H1 (cell line): Measurements from ENCODE around the gene MYNN.

Experiments used
- CBX5 ChIP-seq: fragments of 300-800, 300-1000 bp; sonication (generic); IDR thresholded peaks from 2 replicates; pipeline ENCODE4 v1.7.1; 2016; ENCODE audit warnings: antibody characterized with exemption, low read length, low read depth
- CTCF ChIP-seq, 3 experiments: IDR thresholded peaks; 1 replicate in 2 of 3; 2 replicates in 1 of 3; pipeline versions ENCODE4 v1.5.1 to v1.6.1; 2011; ENCODE audit warnings: low read length in 3 of 3, mild to moderate bottlenecking in 3 of 3, inconsistent platforms in 2 of 3, low read depth in 1 of 3, moderate library complexity in 1 of 3; ENCODE audit not compliant: insufficient read depth in 1 of 3; ENCODE audit errors: control extremely low read depth in 1 of 3
- EP300 ChIP-seq, 2 experiments: IDR thresholded peaks; 1 replicate in 1 of 2; 2 replicates in 1 of 2; pipeline ENCODE4 v1.6.1; 2011 to 2012; ENCODE audit warnings: low read depth in 2 of 2, low read length in 2 of 2, mild to moderate bottlenecking in 2 of 2, borderline replicate concordance in 1 of 2, inconsistent platforms in 1 of 2, moderate library complexity in 1 of 2
- JUND ChIP-seq: IDR thresholded peaks from 2 replicates; pipeline ENCODE4 v1.6.1; 2011; ENCODE audit warnings: mild to moderate bottlenecking, improper control_type of control experiment, low read length
- KDM1A ChIP-seq: fragments of 200-600, 300-600 bp; sonication (generic); IDR thresholded peaks from 2 replicates; pipeline ENCODE4 v1.7.1; 2016; ENCODE audit warnings: mild to moderate bottlenecking, low read length, borderline replicate concordance
- PHF8 ChIP-seq: fragments of 200-600 bp; sonication (generic); conservative IDR thresholded peaks from 2 replicates; pipeline ENCODE4 v1.7.1; 2012; ENCODE audit warnings: low read depth, mild to moderate bottlenecking, inconsistent platforms, low read length, moderate library complexity
- POLR2A ChIP-seq, 2 experiments: IDR thresholded peaks; 1 replicate in 1 of 2; 2 replicates in 1 of 2; pipeline ENCODE4 v1.6.1; 2011; ENCODE audit warnings: low read depth in 2 of 2, low read length in 2 of 2, mild to moderate bottlenecking in 2 of 2; ENCODE audit errors: control extremely low read depth in 1 of 2
- SP2 ChIP-seq: IDR thresholded peaks from 2 replicates; pipeline ENCODE4 v1.6.1; 2012; ENCODE audit warnings: mild to moderate bottlenecking, low read length, inconsistent platforms
- SRF ChIP-seq: IDR thresholded peaks from 2 replicates; pipeline ENCODE4 v1.6.1; 2011; ENCODE audit warnings: mild to moderate bottlenecking, low read depth, low read length, moderate library complexity
- TF ChIP-seq, protein P1 (sequence below): IDR thresholded peaks from 2 replicates; pipeline ENCODE4 v1.6.1; 2012; ENCODE audit warnings: inconsistent platforms

- TF ChIP-seq, protein P1, sequence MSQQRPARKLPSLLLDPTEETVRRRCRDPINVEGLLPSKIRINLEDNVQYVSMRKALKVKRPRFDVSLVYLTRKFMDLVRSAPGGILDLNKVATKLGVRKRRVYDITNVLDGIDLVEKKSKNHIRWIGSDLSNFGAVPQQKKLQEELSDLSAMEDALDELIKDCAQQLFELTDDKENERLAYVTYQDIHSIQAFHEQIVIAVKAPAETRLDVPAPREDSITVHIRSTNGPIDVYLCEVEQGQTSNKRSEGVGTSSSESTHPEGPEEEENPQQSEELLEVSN, result no peak
- TF ChIP-seq SRF (no peak), CTCF (IDR thresholded peaks at IDR 0.05; ENCODE audit: control extremely low read depth in 1 of 3, insufficient read depth in 1 of 3, low read depth in 1 of 3, low read length in 3 of 3) (no peak), EP300 (IDR thresholded peaks at IDR 0.05; ENCODE audit: borderline replicate concordance in 1 of 2, low read depth in 2 of 2, low read length in 2 of 2) (no peak), POLR2A (IDR thresholded peaks at IDR 0.05; ENCODE audit: control extremely low read depth in 1 of 2, low read depth in 2 of 2, low read length in 2 of 2) (no peak), CBX5 (no peak), SP2 (no peak), PHF8 (no peak), JUND (no peak), KDM1A (no peak)
Observed at GRCh38 chr3:169818316-169818715, 45.1 kb downstream of the MYNN start.
